HG02588 (cell line): Measurements from ENCODE around the gene GPR108.

Experiments
- ATAC-seq: cut with Tn5 transposase; IDR thresholded peaks from one replicate; pipeline ENCODE4 v1.9.1; 2021; ENCODE audit warnings: mild to moderate bottlenecking, moderate library complexity; ENCODE audit not compliant: unreplicated experiment

Gene GPR108

GRCh38 chr19:6708346-6708745, 29.0 kb downstream of the GPR108 start:
- ATAC-seq = no peak

- ATAC-seq = no peak
Observed at GRCh38 chr19:6707658-6708018, 29.7 kb downstream of the GPR108 start.

DNA sequence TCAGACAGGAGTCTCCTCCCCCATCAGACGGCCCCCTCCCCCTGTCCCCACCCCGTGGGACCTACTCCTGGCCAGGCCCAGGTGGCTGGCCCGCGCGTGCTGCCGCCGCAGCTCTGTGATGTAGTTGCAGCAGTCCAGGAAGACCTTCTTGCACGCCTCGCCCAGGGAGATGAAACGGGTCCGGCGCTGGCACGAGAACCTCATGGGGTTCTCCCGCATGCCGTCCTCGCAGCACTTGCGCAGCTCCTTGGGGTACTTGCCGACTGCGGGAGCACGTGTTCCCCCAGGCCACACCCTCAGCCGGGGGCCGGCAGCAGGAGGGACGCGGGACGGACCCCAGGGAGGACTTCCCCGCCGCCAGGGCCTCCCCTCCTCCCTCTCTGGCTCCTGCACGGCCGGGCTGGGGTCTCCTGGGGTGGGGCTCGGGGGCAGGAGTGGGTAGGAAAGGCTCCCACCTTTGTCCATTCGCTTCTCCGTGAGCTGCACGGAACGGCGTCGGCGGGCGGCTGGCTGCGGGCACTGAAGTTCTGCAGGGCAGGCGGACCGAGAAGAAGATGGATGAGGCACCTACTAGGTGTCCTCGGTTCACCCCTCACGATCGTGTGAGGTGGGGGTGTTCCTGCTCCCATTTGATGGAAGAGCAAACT, 30.2 kb downstream of the GPR108 start:
- no peak for ATAC-seq

DNA sequence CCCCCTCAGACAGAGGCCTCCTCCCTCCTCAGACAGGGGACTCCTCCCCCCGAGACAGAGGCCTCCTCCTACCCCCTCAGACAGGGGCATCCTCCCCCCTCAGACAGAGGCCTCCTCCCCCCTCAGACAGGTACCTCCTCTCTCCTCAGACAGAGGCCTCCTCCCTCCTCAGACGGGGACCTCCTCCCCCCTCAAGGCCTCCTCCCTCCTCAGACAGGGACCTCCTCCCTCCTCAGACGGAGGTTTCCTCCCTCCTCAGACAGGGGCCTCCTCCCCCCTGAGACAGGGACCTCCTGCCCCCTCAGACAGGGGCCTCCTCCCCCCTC, 30.8 kb downstream of the GPR108 start:
- ATAC-seq = no peak

- no peak for ATAC-seq
Observed at GRCh38 chr19:6705931-6706632, 31.3 kb downstream of the GPR108 start.

- ATAC-seq = no peak
Observed at GRCh38 chr19:6700586-6701316, 36.6 kb downstream of the GPR108 start.

- ATAC-seq = no peak
Observed at GRCh38 chr19:6699935-6700334, 37.4 kb downstream of the GPR108 start.

DNA sequence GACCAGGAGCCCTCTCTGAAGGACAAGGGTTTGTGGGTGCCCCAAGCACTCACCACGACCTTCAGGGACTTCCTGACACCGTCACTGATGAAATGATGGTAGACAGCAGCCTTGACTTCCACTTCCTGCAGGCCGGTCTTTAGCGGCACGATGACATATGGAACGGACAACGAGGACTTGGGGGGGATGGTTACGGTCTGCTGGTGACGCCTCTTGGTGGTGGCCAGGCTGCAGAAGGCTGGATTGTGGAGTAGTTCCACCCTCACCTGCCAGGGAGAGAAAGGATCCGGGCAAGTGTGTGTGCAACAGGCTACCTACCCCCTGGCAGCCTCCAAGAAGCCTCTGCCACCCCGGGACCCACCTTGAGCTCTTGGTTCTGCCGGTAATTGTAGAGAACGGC, 40.1 kb downstream of the GPR108 start:
- ATAC-seq = no peak

DNA sequence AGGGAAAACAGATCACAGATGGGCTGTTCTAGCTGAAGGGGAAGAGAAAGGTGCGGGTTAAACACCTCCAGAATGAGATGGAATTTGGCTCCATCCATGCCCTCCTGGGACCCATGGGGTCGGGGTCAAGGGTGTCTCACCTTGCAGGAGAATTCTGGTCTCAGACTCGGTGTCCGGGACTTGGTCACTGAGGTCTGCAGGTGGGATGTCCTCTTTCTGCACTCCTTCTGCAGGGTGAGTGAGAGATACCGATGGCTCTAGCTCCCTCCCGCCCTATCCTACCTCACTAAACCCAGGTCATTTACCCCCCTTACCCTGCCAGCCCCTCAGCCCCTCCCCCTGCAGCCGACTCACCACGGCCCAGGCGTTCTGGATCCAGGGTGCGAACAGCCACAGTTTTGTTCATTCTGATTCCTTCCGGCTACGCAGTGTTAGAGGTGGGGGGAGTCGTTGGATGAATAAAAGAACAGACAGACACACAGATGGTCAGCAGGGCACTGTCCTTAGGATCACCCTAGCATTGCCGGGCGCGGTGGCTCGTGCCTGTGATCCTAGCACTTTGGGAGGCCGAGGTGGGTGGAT, 41.0 kb downstream of the GPR108 start:
- no peak for ATAC-seq

DNA sequence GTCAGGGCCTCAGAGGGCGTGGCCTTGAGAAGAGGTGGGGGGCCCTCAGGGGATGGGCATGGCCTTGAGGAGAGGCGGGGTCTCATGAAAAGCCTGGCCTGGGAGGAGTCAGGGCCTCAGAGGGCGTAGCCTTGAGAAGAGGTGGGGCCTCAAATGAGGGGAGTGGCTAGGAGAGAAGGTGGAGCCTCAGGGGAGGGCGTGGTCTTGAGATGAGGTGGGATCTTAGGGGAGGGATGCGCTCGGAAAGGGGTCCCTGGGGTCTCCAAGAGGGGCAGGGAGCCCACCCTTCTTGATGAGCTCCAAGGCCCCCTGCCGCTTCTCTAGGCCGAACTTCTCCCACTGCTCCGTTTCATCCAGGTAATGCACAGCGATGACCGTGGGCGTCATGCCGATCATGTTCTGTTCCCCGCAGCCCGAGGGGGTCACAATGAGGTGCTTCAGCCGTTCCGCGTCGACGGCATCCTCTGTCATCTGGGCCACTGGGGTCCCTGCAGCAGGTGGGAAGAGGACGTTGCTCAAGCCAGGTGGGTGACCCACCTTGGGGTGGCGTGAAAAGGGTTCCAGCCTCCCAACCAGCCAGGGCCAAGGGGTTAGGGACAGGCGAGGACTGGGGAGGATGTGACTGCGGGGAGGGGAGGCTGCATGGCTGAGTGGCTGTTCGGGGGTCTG, 43.1 kb downstream of the GPR108 start:
- ATAC-seq = no peak

DNA sequence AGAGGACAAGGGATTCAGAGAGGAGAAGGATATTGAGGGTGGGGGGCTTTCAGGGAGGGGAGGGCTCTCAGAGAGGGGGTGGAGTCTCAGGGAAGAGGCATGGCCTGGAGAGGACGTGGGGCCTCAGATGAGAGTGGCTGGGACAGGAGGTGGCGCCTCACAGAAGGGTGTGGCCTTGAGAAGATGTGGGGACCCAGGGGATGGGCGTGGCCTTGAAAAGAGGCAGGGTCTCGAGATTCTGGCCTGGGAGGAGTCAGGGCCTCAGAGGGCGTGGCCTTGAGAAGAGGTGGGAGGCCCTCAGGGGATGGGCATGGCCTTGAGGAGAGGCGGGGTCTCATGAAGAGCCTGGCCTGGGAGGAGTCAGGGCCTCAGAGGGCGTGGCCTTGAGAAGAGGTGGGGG, 43.7 kb downstream of the GPR108 start:
- no peak for ATAC-seq

DNA sequence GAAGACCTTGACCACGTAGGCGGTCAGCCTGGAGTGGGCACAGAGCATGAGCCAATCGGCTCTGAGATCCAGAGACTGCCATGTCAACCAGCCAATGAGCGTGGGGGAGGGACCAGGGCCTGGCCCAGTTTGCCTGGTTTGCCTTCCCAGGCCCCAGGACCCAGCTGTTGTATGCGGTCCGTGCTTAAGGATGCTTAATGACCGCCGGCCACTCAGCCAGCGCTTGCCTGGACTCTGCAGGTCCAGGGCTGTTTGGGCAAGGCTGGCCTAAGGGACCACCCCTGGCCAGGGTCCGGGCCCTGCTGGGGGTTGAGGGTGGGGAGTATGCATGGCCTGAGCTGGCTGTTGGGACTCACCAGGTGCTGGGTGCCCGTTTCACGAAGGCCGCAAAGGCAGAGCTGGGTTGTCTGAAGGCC, 44.3 kb downstream of the GPR108 start:
- ATAC-seq = no peak

DNA sequence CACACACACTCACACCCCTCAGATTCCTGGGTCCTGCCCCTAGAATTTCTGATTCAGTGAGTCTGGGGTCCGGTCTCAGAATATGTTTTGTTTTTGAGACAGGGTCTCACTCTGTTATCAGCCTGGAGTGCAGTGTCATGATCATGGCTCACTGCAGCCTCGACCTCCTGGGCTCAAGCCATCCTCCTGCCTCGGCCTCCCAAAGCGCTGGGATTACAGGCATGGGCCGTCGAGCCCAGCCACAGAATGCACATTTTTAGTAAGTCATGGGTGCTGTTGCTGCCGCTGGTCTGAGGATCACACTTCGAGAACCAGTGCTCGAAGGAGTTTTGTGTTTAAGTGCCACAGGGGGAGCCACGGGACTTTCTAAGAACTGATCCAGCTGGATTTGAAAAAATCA, 45.4 kb downstream of the GPR108 start:
- no peak for ATAC-seq

GRCh38 chr19:6691342-6691741, 46.0 kb downstream of the GPR108 start:
- ATAC-seq = no peak

DNA sequence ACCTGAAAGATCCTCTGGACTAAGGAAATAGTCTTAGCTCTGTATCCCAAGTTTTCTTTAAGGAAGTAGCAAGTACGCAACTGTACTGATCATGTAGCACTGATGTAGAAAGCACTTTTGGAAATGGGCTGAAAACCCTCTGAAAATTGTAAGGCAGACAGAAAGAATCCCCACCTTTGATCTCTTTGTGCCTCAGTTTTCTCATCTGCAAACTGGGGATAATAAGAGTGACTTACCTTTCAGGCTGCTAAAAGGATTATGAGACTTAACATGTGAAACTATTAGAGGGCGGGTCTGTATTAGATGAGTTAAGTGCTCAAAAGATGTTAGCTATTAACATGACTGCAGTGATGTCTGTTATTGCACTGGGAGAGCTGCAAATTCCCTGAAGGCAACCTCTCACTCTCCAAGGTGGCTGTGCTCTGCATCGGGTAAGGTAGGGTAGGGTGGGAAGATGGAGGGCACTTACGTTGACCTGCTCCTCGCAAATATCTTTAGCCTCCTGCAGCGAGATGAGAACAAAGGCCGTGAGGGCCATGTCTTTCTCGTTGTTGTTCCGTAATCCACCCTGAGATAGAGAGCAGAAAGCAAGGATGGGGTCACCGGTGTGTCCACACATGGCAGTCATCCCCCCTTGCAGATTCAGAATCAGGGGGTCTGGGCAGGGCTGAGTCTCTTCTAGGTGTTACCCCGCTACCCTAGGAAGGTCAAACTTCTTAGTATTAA, 47.1 kb downstream of the GPR108 start:
- no peak for ATAC-seq

- ATAC-seq = no peak
Observed at GRCh38 chr19:6687114-6687513, 50.3 kb downstream of the GPR108 start.

- no peak for ATAC-seq
Observed at GRCh38 chr19:6686628-6686975, 50.8 kb downstream of the GPR108 start.

DNA sequence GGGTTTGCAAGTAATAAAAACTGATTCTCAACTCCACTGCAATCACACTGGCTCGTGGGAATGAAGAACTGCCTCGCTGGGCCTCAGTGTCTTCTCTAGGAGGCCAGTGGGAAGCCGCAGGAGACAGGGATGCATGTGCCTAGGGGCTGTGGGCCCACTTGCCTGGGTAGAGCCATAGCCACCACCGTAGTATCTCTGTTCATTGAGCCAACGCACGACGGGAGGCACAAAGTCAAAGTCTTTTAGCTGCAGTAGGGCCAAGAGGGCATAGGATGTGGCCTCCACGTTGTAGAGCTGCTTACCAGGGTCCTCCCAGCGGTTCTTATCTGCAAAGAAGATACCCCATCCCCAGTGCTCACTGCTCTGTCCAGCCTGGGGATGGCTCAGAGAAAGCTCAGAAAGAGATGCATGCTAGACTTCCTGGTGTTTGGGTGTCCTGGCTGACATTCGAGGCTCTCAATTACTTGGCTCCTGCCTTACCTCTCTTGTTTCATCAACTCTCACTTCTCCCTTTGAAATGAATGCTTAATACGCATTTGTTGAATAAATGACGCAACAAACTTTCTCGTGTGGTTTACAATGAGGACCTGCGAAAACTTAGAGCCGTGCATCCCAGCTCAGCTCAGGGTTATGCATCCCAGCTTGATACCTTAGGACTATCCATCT, 51.3 kb downstream of the GPR108 start:
- ATAC-seq = no peak

DNA sequence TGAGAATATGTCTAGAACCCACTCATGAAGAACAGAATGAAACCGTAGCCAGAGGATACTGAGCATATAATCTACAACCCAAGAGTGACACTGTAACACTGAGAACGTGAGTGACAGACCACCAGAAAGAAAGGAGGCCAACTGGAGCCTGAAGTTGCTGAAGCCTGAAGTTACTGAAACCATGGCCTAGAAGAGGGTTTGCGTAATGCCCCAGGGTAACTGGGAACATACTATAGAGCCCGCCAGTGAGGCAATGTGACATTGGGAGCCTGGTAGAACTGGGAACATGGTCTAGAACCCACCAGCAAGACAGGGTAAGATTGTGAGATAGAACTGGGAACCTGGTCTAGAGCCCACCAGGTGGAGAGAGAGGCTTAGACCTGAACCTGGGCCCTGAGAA, 51.9 kb downstream of the GPR108 start:
- no peak for ATAC-seq

- ATAC-seq = no peak
Observed at GRCh38 chr19:6683971-6684370, 53.4 kb downstream of the GPR108 start.
